ENCODE data around the gene TMC7. TPM values are rescaled to one million over a fixed set of nuclear protein-coding genes. Genes with fewer than 3 reads are reported as not detected.

Gene TMC7
- total RNA-seq, 1 experiment from 2014 or later: 4.3 TPM

- Histone ChIP-seq H3K23me2 (ENCODE audit: insufficient read length, low read depth, low read length, poor library complexity, severe bottlenecking) (peaks cover 5% of the 10 kb centered on the region), H3K4ac (ENCODE audit: low read depth, low read length) (no peak overlapping the region), H4K91ac (ENCODE audit: insufficient read length, low read depth, low read length) (no peak overlapping the region), H3K18ac (ENCODE audit: insufficient read length, low read depth, low read length) (no peak overlapping the region), H3T11ph (ENCODE audit: low read length) (no peak overlapping the region), H3K9ac (ENCODE audit: extremely low read depth, insufficient read length, low read length) (no peak overlapping the region), H2AFZ (ENCODE audit: low read length) (no peak overlapping the region), H3K14ac (ENCODE audit: insufficient read depth, low read length) (no peak overlapping the region), H2AK5ac (ENCODE audit: insufficient read length, low read length) (no peak overlapping the region), H4K20me1 (ENCODE audit: control insufficient read depth, insufficient read depth, insufficient read length) (no peaks in the 10 kb centered on the region), H2BK20ac (ENCODE audit: low read depth, low read length, poor library complexity, severe bottlenecking) (no peak overlapping the region), H3K79me2 (ENCODE audit: insufficient read depth, low read length) (no peaks in the 10 kb centered on the region), H3K9me3 (ENCODE audit: control insufficient read depth, low read depth, low read length) (no peaks in the 10 kb centered on the region), H2BK5ac (ENCODE audit: insufficient read length, low read length) (no peak overlapping the region), H2BK120ac (ENCODE audit: low read depth, low read length, poor library complexity, severe bottlenecking) (no peak overlapping the region), H3K23ac (ENCODE audit: insufficient read length, low read depth, low read length) (no peak overlapping the region), H3K56ac (ENCODE audit: insufficient read length, low read depth, low read length) (no peak overlapping the region), H3K27me3 (ENCODE audit: insufficient read depth, low read length) (no peaks in the 10 kb centered on the region), H3K4me2 (ENCODE audit: insufficient read depth, insufficient read length, low read length) (no peak overlapping the region), H2BK15ac (ENCODE audit: low read depth, low read length) (peak overlapping the region; percentile 57; the same call in 1 of the 2 replicates), H3K79me1 (ENCODE audit: insufficient read depth, low read depth, low read length, poor library complexity, severe bottlenecking) (no peaks in the 10 kb centered on the region), H3K4me1 (ENCODE audit: insufficient read depth, low read length) (no peaks in the 10 kb centered on the region), H2BK12ac (ENCODE audit: insufficient read length, low read depth, low read length) (no peak overlapping the region), H4K5ac (ENCODE audit: insufficient read length, low read depth, low read length) (no peak overlapping the region), H3K27ac (ENCODE audit: insufficient read length, low read depth, low read length) (no peak overlapping the region), H4K8ac (replicated peaks; ENCODE audit: insufficient read length, low read depth, low read length) (no peak overlapping the region)
- peak; percentile 72 for DNase-seq
- peak; percentile 83 for TF ChIP-seq CTCF (conservative IDR thresholded peaks at IDR 0.05)
- no peaks in the 10 kb centered on the region for H3K27me3 Mint-ChIP-seq (ENCODE audit: low read depth)
- H3K9me3 Mint-ChIP-seq: no peaks in the 10 kb centered on the region
- peaks cover 0 to 34% (median 21%) of the 10 kb centered on the region in 3 experiments; a peak in 5 of 7 replicates for H3K36me3 Mint-ChIP-seq (ENCODE audit: insufficient read depth in 1 of 3, low read depth in 3 of 3)
- no peak overlapping the region for H3K4me3 Mint-ChIP-seq
- H3K4me1 Mint-ChIP-seq: peaks cover 0 to 6% of the 10 kb centered on the region in 2 experiments; a peak in 2 of 4 replicates
- WGBS (ENCODE audit: extremely low coverage, insufficient read length, low lambda C conversion rate): no CpG with 5 or more reads among the region's 21 CpGs
- H3K27ac Mint-ChIP-seq: no peak overlapping the region
Measured at GRCh38 chr16:19071811-19072777, 88.4 kb downstream of the TMC7 start.
